ENCODE measurements around the gene SAMD11.
A peak's percentile ranks its signal among the peaks of the same experiment; 100 is the strongest.
"Not testable (repeated sequence)": the region's sequence is repeated elsewhere in the genome, so short reads cannot be mapped to it uniquely, and the experiment has no call there.

SAMD11 gene, protein sequence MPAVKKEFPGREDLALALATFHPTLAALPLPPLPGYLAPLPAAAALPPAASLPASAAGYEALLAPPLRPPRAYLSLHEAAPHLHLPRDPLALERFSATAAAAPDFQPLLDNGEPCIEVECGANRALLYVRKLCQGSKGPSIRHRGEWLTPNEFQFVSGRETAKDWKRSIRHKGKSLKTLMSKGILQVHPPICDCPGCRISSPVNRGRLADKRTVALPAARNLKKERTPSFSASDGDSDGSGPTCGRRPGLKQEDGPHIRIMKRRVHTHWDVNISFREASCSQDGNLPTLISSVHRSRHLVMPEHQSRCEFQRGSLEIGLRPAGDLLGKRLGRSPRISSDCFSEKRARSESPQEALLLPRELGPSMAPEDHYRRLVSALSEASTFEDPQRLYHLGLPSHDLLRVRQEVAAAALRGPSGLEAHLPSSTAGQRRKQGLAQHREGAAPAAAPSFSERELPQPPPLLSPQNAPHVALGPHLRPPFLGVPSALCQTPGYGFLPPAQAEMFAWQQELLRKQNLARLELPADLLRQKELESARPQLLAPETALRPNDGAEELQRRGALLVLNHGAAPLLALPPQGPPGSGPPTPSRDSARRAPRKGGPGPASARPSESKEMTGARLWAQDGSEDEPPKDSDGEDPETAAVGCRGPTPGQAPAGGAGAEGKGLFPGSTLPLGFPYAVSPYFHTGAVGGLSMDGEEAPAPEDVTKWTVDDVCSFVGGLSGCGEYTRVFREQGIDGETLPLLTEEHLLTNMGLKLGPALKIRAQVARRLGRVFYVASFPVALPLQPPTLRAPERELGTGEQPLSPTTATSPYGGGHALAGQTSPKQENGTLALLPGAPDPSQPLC

GRCh38 chr1:923131-923990 lies at the start of gene SAMD11:
TSS of gene SAMD11 (plus strand) at chr1:923923. CDS start at chr1:924432, 509 bp downstream.
- peak; percentile 59 for DNase-seq

DNA sequence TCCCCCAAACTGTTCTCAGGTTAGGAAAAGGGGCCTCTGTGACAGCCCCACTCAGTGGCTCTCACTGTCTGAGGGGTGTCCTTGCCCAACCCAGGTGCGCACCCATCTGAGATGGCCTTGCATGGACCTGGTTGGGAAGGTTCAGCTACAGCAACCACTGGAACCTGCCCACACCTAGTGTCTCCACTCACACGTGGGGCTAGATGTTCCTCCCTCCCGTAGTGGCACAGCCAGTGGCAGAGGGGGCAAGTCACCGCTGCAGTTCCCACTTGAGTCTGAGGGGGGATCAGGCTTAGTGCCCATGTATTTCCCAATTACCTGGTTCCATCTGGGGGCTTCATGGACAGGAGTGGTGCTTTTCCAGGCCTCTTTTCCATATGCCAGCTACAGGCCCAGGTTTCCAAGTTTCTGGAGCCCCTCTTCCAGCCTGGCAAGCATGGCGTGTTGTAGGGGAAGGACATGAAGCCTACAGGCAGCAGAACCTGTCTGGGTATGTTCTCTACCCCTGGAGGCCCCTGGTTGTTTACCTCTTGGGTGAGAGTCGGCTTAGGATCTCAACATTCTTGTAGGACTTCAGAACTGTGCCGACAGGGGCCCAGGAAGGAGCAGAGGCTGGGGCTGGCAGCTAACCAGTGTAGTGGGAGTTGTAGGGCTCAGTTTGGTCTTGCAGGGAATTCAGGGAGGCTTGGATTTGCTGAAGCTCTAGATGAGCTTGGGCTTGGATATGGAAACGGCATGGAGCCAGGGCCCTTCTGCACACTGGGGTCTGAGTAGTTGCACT lies 47.1 kb upstream of the SAMD11 start:
- DNase-seq = not testable (repeated sequence)

DNA sequence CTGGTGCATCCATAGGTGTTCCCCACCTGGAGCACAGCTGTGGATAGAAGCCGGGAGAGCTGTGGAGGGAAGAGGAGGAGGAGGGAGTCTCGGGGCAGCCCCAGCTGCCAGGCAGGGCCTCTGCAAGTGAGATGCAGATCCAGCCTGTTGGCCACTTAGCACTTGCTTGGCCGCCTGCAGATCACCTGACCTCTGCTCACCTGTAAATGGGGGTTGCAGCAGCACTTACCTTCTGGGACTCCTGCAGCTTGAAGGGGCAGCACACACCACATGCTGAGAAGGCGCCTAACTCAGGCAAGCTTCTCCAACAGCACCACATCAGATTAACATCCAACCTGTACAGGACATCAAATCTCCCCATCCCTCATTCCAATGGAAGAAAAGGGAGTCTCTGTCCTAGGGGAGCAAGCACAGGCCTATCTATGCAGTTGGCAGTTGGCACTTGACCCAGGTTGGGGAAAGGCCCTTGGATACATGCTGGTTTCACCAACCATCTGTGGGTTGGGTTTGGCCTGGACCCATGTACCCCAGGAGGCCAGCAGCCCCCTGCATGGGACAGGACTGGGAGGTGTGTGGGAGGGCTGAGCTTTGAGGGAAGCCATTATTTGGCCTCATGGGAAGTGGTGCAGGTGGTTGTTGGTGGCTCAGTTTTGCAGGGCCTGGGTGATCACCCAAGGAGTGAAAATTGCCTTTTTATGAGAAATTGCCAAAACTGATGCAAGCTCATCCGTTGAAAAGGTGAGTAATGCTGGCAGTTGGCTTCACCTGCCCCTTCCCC lies 46.3 kb upstream of the SAMD11 start:
- DNase-seq = not testable (repeated sequence)

DNA sequence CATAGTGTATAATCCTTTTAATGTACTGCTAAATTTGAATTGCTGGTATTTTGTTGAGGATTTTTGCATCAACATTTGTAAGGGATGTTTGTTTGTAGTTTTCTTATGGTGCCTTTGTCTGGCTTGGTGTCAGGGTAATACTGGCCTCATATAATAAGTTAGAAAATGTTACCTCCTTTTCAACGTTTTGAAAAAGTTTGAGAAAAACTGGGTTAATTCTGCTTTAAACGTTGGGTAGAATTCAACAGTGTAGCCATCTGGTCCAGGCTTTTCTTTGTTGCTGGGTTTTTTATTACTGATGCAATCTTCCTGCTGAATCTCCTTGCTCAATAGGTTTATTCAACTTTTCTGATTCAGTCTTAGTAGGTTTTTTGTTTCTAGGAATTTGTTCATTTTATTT lies 43.2 kb upstream of the SAMD11 start:
- DNase-seq = not testable (repeated sequence)

DNA sequence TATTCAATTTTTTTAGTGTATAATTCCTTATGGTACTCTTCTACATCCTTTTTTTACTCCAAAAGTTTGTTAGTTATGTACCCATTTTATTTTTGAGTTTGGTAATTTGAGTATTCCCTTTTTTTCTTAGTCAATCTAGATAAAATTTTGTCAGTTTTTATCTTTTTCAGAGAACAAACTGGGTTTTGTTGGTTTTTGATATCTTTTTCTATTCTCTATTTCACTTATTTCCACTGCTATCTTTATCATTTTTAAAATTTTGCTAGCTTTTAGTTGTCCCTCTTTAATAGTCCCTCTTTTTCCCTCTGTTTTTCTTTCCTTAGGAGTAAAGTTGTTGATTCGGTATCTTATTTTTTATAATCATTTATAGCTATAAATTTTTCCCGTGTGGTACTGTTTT lies 42.8 kb upstream of the SAMD11 start:
- DNase-seq = not testable (repeated sequence)

DNA sequence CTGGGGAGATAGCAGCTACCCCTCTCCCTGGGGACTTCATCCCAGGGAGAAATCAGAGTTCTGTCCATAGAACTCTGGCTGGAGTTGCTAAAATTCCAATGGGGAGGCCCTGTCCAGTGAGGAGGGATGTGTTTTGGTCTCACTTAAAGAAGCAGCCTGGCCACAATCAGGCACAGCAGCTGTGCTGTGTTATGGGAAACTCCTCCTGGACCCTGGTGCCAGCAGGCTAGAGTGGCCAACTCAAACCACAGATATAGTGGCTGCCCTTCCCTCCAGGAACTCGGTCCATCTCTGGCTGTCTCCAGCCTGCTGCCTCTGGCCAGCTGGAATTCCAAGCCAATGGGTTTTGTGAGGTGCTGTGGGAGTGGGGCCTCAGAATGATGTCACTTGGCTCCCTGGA lies 37.4 kb upstream of the SAMD11 start:
- DNase-seq = no peak

DNA sequence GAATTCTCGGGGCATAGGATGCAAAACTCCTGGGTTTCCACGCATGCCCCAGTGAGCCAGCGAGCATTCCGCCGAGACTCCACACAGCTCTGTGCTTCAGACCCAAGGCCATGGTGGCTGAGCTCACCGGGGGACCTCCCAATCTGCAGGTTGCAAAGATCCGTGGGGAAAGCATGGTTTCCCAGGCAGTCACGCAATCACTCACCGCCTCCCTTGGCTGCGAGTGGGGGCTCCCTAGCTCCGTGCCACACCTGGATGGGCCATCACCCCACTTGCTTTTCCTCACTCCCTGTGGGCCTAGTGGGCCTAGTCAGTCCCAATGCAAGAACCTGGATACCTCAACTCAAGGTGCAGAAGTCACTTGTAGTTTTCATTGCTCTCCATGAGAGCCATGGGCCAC lies 37.0 kb upstream of the SAMD11 start:
- no peak for DNase-seq

- no peak for DNase-seq
Observed at GRCh38 chr1:888297-888696, 35.4 kb upstream of the SAMD11 start.

DNA sequence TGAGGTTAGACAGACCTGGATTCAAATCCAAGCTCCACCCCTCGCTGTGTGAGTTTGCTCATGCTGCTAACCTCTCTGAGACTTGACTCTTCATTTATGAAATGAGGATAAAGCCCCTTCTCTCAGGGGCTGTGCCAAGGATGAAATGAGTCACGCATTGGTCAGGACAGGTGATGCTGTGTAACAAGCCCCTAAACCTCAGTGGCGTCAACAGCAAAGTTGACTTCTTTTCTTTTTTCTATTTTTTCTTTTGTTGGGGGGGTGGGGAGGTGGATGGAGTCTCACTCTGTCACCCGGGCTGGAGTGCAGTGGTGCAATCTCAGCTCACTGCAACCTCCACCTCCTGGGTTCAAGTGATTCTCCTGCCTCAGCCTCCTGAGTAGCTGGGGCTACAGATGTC lies 33.9 kb upstream of the SAMD11 start:
- not testable (repeated sequence) for DNase-seq

DNA sequence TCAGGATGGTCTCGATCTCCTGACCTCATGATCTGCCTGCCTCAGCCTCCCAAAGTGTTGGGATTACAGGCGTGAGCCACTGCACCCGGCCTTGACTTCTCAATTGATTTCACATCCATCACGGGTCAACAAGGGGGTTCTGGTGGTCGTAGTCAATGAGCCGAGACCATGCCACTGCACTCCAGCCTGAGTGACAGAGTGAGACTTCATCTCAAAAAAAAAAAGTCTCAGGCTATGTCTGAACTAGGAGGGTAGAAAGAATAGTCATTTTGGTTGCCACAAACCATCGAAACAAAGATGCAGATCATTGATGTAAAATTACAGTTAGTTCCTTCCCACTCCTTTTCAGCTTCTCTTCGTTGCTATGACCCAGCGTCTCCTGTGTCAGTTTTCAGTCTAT lies 33.5 kb upstream of the SAMD11 start:
- DNase-seq = not testable (repeated sequence)

GRCh38 chr1:890661-891060 lies 33.1 kb upstream of the SAMD11 start:
- no peak for DNase-seq

DNA sequence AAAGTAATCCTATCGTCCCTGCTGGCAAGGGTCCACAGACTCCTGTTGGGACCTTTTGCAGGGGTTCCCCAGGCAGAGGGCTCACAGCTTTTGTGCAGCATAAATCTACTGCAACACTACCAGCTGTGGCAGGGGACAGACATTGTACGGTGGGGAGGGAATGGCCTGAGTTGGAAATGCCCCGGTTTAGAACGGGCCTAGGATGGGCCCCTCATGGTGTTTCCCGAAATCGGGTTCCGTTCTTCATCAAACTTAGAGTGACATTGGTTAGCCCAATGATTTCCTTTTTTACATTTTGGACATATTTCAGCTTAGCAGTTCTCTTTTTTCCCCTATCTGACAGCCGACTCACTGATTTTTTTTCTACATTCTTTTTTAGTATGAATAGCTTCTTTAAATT lies 26.5 kb upstream of the SAMD11 start:
- no peak for DNase-seq

DNA sequence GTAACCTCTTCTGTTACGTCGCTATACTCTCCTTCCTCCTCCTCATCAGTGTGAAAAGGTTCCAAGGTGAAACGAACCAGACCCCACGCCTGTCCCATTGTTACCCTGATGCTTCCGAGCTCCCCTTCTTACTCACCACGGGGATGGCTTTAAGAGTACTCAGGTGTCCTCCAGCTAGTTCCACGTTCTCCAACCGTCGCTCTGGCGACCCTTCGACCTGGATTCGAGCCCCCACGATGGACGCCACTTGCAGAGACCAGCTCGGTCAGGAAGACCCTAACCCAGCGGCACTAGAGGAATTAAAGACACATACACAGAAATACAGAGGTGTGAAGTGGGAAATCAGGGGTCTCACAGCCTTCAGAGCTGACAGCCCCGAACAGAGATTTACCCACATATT lies 25.8 kb upstream of the SAMD11 start:
- DNase-seq = not testable (repeated sequence)

- no peak for DNase-seq
Observed at GRCh38 chr1:899636-900317, 23.9 kb upstream of the SAMD11 start.

GRCh38 chr1:901108-901859 lies 22.4 kb upstream of the SAMD11 start:
- no peak for DNase-seq

DNA sequence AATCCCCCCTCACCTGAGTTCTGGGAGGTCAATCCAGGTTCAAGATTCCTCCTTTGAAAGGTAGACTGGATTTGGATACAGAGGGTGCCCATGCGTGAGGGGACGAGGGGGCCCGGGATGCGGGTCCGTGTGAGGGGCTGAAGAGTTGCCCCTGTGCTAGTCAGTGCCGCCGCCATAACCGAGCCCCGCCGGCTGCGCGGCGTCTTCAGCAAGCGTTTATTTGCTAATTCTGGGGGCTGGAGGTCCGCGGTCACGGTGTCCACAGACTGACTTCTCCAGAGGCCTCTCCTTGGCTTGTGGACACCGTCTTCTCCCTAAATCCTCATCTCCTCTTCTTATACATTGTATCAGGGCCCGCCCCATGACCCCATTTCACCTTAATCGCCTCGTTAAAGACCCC lies 20.9 kb upstream of the SAMD11 start:
- DNase-seq = no peak

DNA sequence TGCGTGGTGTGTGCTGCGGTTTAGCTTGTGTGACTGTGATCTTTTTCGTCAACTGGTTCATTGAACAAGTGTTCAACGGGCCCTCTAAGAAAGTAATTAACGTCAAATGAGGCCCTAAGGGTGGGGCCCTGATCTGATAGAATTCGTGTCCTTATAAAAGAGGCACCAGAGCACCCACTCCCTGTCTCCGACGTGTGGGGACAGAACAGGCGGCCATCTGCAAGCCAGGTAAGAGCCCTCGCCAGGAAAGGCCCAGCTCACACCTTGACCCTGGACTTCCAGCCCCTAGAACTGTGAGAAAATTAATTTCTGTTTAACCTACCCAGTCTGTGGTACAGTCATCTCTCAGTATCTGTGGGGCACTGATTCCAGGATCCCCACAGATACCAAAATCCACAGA lies 20.4 kb upstream of the SAMD11 start:
- no peak for DNase-seq

DNA sequence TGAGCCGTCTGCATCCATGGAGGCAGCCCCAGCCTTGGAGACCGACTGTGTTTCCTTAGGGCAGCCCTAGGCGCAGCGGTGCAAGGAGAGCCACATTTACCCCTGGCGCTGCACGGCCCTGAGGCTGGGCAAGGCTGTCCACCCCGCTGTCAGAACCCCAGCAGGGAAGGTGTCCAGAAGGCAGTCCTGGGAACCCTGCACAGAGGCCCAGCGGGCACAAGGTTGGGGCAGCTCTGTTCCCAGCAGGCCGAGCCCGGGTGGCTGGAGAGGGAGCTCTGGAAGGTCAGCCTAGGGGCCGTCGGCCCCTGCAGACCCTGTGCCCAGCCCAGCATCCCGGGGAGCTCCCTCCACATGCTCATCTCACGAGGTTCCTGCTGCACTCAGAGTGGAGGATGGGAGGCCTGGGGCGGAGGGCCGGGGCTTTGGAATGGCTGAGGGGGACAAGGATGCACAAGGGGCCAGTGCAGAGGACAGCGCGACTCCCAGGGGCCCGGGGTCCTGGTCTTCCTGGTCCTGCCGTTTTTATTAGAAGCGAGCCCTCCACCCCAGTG lies 19.9 kb upstream of the SAMD11 start:
- DNase-seq = no peak

- DNase-seq = no peak
Observed at GRCh38 chr1:904310-904950, 19.3 kb upstream of the SAMD11 start.

Measured in KG1 (cell line).